ENCODE data around the gene TREML4.

Gene TREML4

GRCh38 chr6:41222513-41222912 lies 5.6 kb upstream of the TREML4 start:
- no peak for TF ChIP-seq CTCF (IDR thresholded peaks at IDR 0.05; ENCODE audit: low read depth, low read length)
- no peak overlapping the region for H3K4me3 ChIP-seq (ENCODE audit: low read depth, low read length)

- no peak overlapping the region for H3K4me3 ChIP-seq (ENCODE audit: low read depth, low read length)
- no peak for TF ChIP-seq CTCF (IDR thresholded peaks at IDR 0.05; ENCODE audit: low read depth, low read length)
Observed at GRCh38 chr6:41224800-41225199, 3.3 kb upstream of the TREML4 start.

- H3K4me3 ChIP-seq (ENCODE audit: low read depth, low read length), result no peak overlapping the region
- TF ChIP-seq CTCF (IDR thresholded peaks at IDR 0.05; ENCODE audit: low read depth, low read length), result no peak
Observed at GRCh38 chr6:41226752-41227151, 1.4 kb upstream of the TREML4 start.

- H3K4me3 ChIP-seq (ENCODE audit: low read depth, low read length), result no peak overlapping the region
- TF ChIP-seq CTCF (IDR thresholded peaks at IDR 0.05; ENCODE audit: low read depth, low read length), result no peak
Observed at GRCh38 chr6:41228616-41229015, 467 bp downstream of the TREML4 start.

- no peak for TF ChIP-seq CTCF (IDR thresholded peaks at IDR 0.05; ENCODE audit: low read depth, low read length)
- H3K4me3 ChIP-seq (ENCODE audit: low read depth, low read length), result no peak overlapping the region
Observed at GRCh38 chr6:41229721-41230120, 1.6 kb downstream of the TREML4 start.

GRCh38 chr6:41231246-41231645 lies 3.1 kb downstream of the TREML4 start:
- TF ChIP-seq CTCF (IDR thresholded peaks at IDR 0.05; ENCODE audit: low read depth, low read length), result no peak
- H3K4me3 ChIP-seq (ENCODE audit: low read depth, low read length), result no peak overlapping the region

GRCh38 chr6:41232667-41233066 lies 4.5 kb downstream of the TREML4 start:
- TF ChIP-seq CTCF (IDR thresholded peaks at IDR 0.05; ENCODE audit: low read depth, low read length), result no peak
- no peak overlapping the region for H3K4me3 ChIP-seq (ENCODE audit: low read depth, low read length)
